Stomach (tissue), 9 donors: ENCODE measurements around the gene RAB21. TPM values are rescaled to one million over a fixed set of nuclear protein-coding genes. Genes with fewer than 3 reads are reported as not detected.

Experiments used
- DNase-seq, 2 donors: peaks; one replicate each; pipeline versions ENCODE4 v3.0.0 to v3.0.0-alpha.2; 2013 to 2019
- H3K27ac ChIP-seq, 5 donors: fragments of 200-600 bp in 4 of 5; sonication (generic) in 4 of 5; one replicate each; pipeline ENCODE4 v1.5.1; 2013 to 2019; ENCODE audit warnings: mild to moderate bottlenecking in 1 of 5, moderate library complexity in 1 of 5
- H3K27me3 ChIP-seq, 3 donors: fragments of 200-600 bp; sonication (generic); one replicate each; pipeline ENCODE4 v1.5.1; 2017 to 2019; ENCODE audit warnings: mixed run types in 1 of 3
- H3K36me3 ChIP-seq, 4 donors: fragments of 200-600 bp; sonication (generic); 1 replicate in 3 of 4; 2 replicates in 1 of 4; pipeline ENCODE4 v1.5.1; 2016 to 2019
- H3K4me1 ChIP-seq, 4 donors: fragments of 200-600 bp; sonication (generic); one replicate each; pipeline ENCODE4 v1.5.1; 2016 to 2019
- H3K4me3 ChIP-seq, 4 donors: fragments of 200-600 bp; sonication (generic) in 3 of 4; one replicate each; pipeline ENCODE4 v1.5.1; 2016 to 2019; ENCODE audit warnings: mild to moderate bottlenecking in 1 of 4
- H3K9me3 ChIP-seq, 4 donors: fragments of 200-600 bp; sonication (generic); one replicate each; pipeline ENCODE4 v1.5.1; 2016 to 2019
- CTCF ChIP-seq, 7 experiments: fragments of 450-650 bp in 4 of 7; fragments of 200-600 bp in 3 of 7; sonication (generic) in 3 of 7; IDR thresholded peaks; one replicate each; pipeline ENCODE4 v1.5.1; 2016 to 2019; ENCODE audit warnings: antibody characterized with exemption in 7 of 7, control low read depth in 2 of 7, mild to moderate bottlenecking in 1 of 7
- EP300 ChIP-seq: sonication (generic); formaldehyde crosslinking; IDR thresholded peaks from one replicate; pipeline ENCODE4 v1.6.1; 2017; ENCODE audit warnings: antibody characterized with exemption
- POLR2A ChIP-seq, 4 donors: fragments of 450-650 bp; IDR thresholded peaks; one replicate each; pipeline ENCODE4 v1.6.1; 2016; ENCODE audit warnings: antibody characterized with exemption in 4 of 4, control low read depth in 2 of 4, mild to moderate bottlenecking in 1 of 4, moderate library complexity in 1 of 4
- POLR2AphosphoS5 ChIP-seq, 3 donors: sonication (generic); formaldehyde crosslinking; IDR thresholded peaks; one replicate each; pipeline ENCODE4 v1.6.1; 2016; ENCODE audit warnings: antibody characterized with exemption in 3 of 3
- whole genome bisulfite sequencing, 5 donors: extraction: QIAGEN DNeasy Blood & Tissue Kit in 3 of 5; methylation state at CpG; one replicate each; pipeline versions ENCODE4 v1.1.5 to v1.1.7; 2013 to 2018; 5-methylcytosine and 5-hydroxymethylcytosine counted together
- intact Hi-C: fragments of 100-400 bp; cut with DNase I; formaldehyde crosslinking; loops from one replicate; pipeline ENCODE4 v1.15.1; 2023; ENCODE audit warnings: low total_unique reads
- polyA plus RNA-seq, 3 donors: library from polyadenylated mRNA; stranded (reverse); fragments of 200-250 nt; gene quantifications; one replicate each; pipeline ENCODE4 v1.2.3, GENCODE V29; 2013
- total RNA-seq, 5 donors: library from RNA; depleted of rRNA; stranded (reverse); fragments of >200 nt; gene quantifications; one replicate each; pipeline versions ENCODE4 v1.1.0 to v1.2.3, GENCODE V29; 2014 to 2016
- donor health status: healthy with polysubstance abuse.
- donor health status: Bipolar disorder and iron deficiency.
- donor health status: healthy.

RAB21 gene
- total and polyA plus RNA-seq, 8 donors = 3.2 to 35.1 (median 7.7) TPM

- no peaks in the 10 kb centered on the region for H3K27me3 ChIP-seq
- H3K9me3 ChIP-seq = no peaks in the 10 kb centered on the region
- intact Hi-C loops = no loop called here
- peaks cover 20 to 73% (median 60%) of the 10 kb centered on the region in 4 donors for H3K36me3 ChIP-seq
- no peak for DNase-seq
- peaks cover 0 to 25% (median 16%) of the 10 kb centered on the region in 4 donors for H3K4me1 ChIP-seq
- TF ChIP-seq POLR2AphosphoS5 (IDR thresholded peaks at IDR 0.05) (no peak), EP300 (no peak), POLR2A (IDR thresholded peaks at IDR 0.05) (no peak), CTCF (IDR thresholded peaks at IDR 0.05) (no peak)
- H3K4me3 ChIP-seq = no peak overlapping the region
- 45 to 62% (median 54%) methylated on average over 4 of the region's 4 CpGs for WGBS, 5 donors
- H3K27ac ChIP-seq = no peak overlapping the region
Observed at GRCh38 chr12:71782017-71782416, 27.4 kb downstream of the RAB21 start.

GRCh38 chr12:71786829-71787228 is 32.2 kb downstream of the RAB21 start:
- no peak for TF ChIP-seq CTCF (IDR thresholded peaks at IDR 0.05)
- TF ChIP-seq EP300 = no peak
- no peak for TF ChIP-seq POLR2AphosphoS5 (IDR thresholded peaks at IDR 0.05)
- no peak for TF ChIP-seq POLR2A (IDR thresholded peaks at IDR 0.05)
- 75 to 89% (median 81%) methylated on average over 1 of the region's 1 CpG for WGBS, 5 donors
- no peaks in the 10 kb centered on the region for H3K27me3 ChIP-seq
- intact Hi-C loops = no loop called here
- H3K4me1 ChIP-seq = peaks cover 0 to 2% (median 0%) of the 10 kb centered on the region in 4 donors
- H3K36me3 ChIP-seq = peaks cover 20 to 62% (median 55%) of the 10 kb centered on the region in 4 donors
- no peak overlapping the region for H3K27ac ChIP-seq
- DNase-seq = no peak
- no peak overlapping the region for H3K4me3 ChIP-seq
- no peaks in the 10 kb centered on the region for H3K9me3 ChIP-seq

- intact Hi-C loops = no loop called here
- peaks cover 20 to 56% (median 51%) of the 10 kb centered on the region in 4 donors for H3K36me3 ChIP-seq
- 67 to 81% (median 77%) methylated on average over 1 of the region's 1 CpG for WGBS, 5 donors
- no peak overlapping the region for H3K4me3 ChIP-seq
- H3K9me3 ChIP-seq = no peaks in the 10 kb centered on the region
- TF ChIP-seq POLR2AphosphoS5 (IDR thresholded peaks at IDR 0.05) (no peak), CTCF (IDR thresholded peaks at IDR 0.05) (no peak), EP300 (no peak), POLR2A (IDR thresholded peaks at IDR 0.05) (no peak)
- H3K27me3 ChIP-seq = no peaks in the 10 kb centered on the region
- DNase-seq = no peak
- no peak overlapping the region for H3K27ac ChIP-seq
- H3K4me1 ChIP-seq = no peaks in the 10 kb centered on the region
Observed at GRCh38 chr12:71787580-71787979, 32.9 kb downstream of the RAB21 start.

- intact Hi-C loops = no loop called here
- peaks cover 12 to 34% (median 29%) of the 10 kb centered on the region in 4 donors for H3K36me3 ChIP-seq
- 29 to 93% (median 86%) methylated on average over 1 of the region's 1 CpG for WGBS, 5 donors
- H3K4me3 ChIP-seq = no peak overlapping the region
- no peaks in the 10 kb centered on the region for H3K4me1 ChIP-seq
- no peaks in the 10 kb centered on the region for H3K9me3 ChIP-seq
- H3K27ac ChIP-seq = no peak overlapping the region
- no peak for DNase-seq
- no peak for TF ChIP-seq EP300
- TF ChIP-seq CTCF (IDR thresholded peaks at IDR 0.05) = no peak
- TF ChIP-seq POLR2AphosphoS5 (IDR thresholded peaks at IDR 0.05) = no peak
- no peak for TF ChIP-seq POLR2A (IDR thresholded peaks at IDR 0.05)
- H3K27me3 ChIP-seq = no peaks in the 10 kb centered on the region
Observed at GRCh38 chr12:71790331-71790730, 35.7 kb downstream of the RAB21 start.
